ENCODE results near the gene DIAPH2. TPM values are rescaled to one million over a fixed set of nuclear protein-coding genes. Genes with fewer than 3 reads are reported as not detected.

The DIAPH2 gene
- total RNA-seq, 2 donors from 2014 or later, result 15.2 to 23.3 TPM

DNA sequence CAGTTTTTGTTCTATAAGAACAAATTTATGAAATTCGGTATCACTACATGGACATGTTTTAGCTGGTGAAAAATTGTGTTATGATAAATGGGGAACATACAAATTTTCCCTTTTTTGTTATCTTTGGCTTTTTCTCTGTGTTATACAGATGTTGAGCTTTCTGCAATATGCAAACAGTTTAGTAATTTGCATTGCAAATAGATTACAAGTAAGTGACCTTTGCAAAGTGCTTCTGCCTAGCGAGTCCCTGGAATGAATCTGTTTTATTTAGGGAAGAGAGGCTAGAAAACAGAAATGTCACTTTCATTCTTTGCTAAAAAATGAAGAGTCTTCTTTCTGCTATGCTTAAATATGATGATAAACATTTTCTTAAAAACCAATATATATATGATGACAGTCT lies 660.1 kb downstream of the DIAPH2 start:
- TF ChIP-seq CTCF (IDR thresholded peaks at IDR 0.05), result no peak
- no peak for TF ChIP-seq POLR2A (IDR thresholded peaks at IDR 0.05)
- Histone ChIP-seq H3K4me3 (no peak overlapping the region), H3K27me3 (no peaks in the 10 kb centered on the region), H3K36me3 (replicated peaks in 1 of 2; ENCODE audit: insufficient read depth in 1 of 2, low read depth in 2 of 2) (no peaks in the 10 kb centered on the region), H3K27ac (no peak overlapping the region), H3K9me3 (no peaks in the 10 kb centered on the region), H3K4me1 (no peaks in the 10 kb centered on the region)
- DNase-seq, result no peak
- ATAC-seq, result no peak
- 78 to 84% methylated on average over 2 of the region's 2 CpGs for WGBS, 2 donors
- intact Hi-C loops (cut with DNase I), result no loop called here

GRCh38 chrX:97358941-97359340 lies 674.3 kb downstream of the DIAPH2 start:
- Histone ChIP-seq H3K27me3 (no peaks in the 10 kb centered on the region), H3K4me1 (no peaks in the 10 kb centered on the region), H3K9me3 (no peaks in the 10 kb centered on the region), H3K4me3 (no peak overlapping the region), H3K36me3 (replicated peaks in 1 of 2; ENCODE audit: insufficient read depth in 1 of 2, low read depth in 2 of 2) (no peaks in the 10 kb centered on the region), H3K27ac (no peak overlapping the region)
- WGBS, 2 donors, result 90 to 95% methylated on average over 2 of the region's 2 CpGs
- ATAC-seq, result no peak
- TF ChIP-seq CTCF (IDR thresholded peaks at IDR 0.05), result no peak
- no peak for TF ChIP-seq POLR2A (IDR thresholded peaks at IDR 0.05)
- no peak for DNase-seq
- intact Hi-C loops (cut with DNase I), result no loop called here

DNA sequence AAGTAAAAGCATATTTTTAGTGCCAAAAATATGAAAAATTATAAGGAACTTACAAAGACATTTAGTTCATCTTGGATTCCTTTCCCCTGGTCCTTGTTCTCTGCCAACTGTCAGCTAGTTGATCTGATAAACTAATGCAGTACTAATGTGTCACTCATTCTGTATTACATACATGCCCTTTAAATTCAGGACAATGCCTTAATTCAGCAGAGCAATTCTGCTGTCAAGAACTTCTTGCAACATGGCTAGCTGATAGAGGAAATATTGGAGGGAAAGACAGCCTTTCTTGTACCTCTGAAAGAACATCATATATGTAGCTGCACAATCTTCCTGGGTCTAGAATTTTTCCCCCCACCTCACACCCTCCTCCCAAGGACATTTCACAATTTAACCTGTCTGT lies 679.2 kb downstream of the DIAPH2 start:
- Histone ChIP-seq H3K4me1 (no peaks in the 10 kb centered on the region), H3K4me3 (no peak overlapping the region), H3K9me3 (no peaks in the 10 kb centered on the region), H3K36me3 (replicated peaks in 1 of 2; ENCODE audit: insufficient read depth in 1 of 2, low read depth in 2 of 2) (no peaks in the 10 kb centered on the region), H3K27ac (no peak overlapping the region), H3K27me3 (no peaks in the 10 kb centered on the region)
- no peak for DNase-seq
- TF ChIP-seq POLR2A (IDR thresholded peaks at IDR 0.05), result no peak
- TF ChIP-seq CTCF (IDR thresholded peaks at IDR 0.05), result no peak
- intact Hi-C loops (cut with DNase I), result no loop called here
- no peak for ATAC-seq

DNA sequence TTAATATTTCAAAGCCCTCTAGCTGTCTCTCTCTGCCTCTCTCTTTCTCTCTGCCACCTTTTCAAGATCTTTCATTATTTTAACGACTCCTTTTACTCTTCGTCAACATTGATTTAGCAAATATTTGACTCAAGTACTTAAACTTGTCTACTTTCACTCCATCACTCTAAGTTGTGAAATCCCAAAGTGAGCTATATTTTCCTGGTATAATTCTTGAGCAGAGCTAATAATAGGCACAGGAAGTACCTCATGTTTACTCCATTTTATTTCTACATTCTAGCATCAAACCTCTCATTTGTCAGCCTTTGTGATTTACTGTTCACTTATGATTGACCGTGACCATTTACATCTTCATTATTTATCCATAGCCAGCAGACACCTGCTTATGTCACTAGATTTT lies 681.6 kb downstream of the DIAPH2 start:
- DNase-seq (no peak), ATAC-seq (no peak)
- H3K4me1 ChIP-seq, result no peaks in the 10 kb centered on the region
- no peak for TF ChIP-seq POLR2A (IDR thresholded peaks at IDR 0.05)
- TF ChIP-seq CTCF (IDR thresholded peaks at IDR 0.05), result no peak
- H3K27me3 ChIP-seq, result no peaks in the 10 kb centered on the region
- H3K27ac ChIP-seq, result no peak overlapping the region
- no peaks in the 10 kb centered on the region for H3K36me3 ChIP-seq (replicated peaks in 1 of 2; ENCODE audit: insufficient read depth in 1 of 2, low read depth in 2 of 2)
- no peak overlapping the region for H3K4me3 ChIP-seq
- WGBS, 2 donors, result 55 to 57% methylated on average over 3 of the region's 3 CpGs
- intact Hi-C loops (cut with DNase I), result no loop called here
- no peaks in the 10 kb centered on the region for H3K9me3 ChIP-seq

DNA sequence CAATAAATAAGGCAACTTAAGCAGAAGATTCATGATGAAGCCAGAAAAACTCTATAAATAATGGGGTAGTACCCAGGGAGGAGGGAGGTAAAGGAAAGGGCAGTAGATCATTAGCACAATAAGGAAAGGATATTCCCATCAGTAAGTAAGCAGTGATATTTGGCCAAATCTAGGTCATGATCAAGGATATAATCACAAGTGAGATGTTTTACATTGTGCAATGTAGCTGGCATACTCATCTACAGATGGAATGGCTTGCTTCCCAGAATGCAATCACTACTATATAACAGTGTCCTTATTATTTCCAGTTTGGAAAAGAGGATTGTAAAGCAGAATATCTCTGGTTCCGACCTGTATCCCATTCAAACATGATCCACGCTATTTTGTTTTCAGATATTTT lies 682.5 kb downstream of the DIAPH2 start:
- ATAC-seq (no peak), DNase-seq (no peak)
- intact Hi-C loops (cut with DNase I), result no loop called here
- TF ChIP-seq POLR2A (IDR thresholded peaks at IDR 0.05) (no peak), CTCF (IDR thresholded peaks at IDR 0.05) (no peak)
- WGBS, 2 donors, result 89 to 93% methylated on average over 2 of the region's 2 CpGs
- H3K4me3 ChIP-seq, result no peak overlapping the region
- H3K4me1 ChIP-seq, result no peaks in the 10 kb centered on the region
- no peaks in the 10 kb centered on the region for H3K27me3 ChIP-seq
- H3K9me3 ChIP-seq, result no peaks in the 10 kb centered on the region
- H3K27ac ChIP-seq, result no peak overlapping the region
- no peaks in the 10 kb centered on the region for H3K36me3 ChIP-seq (replicated peaks in 1 of 2; ENCODE audit: insufficient read depth in 1 of 2, low read depth in 2 of 2)

All from body of pancreas (tissue), 4 donors.